Measurements from ENCODE around the gene PRSS2. TPM values are rescaled to one million over a fixed set of nuclear protein-coding genes. Genes with fewer than 3 reads are reported as not detected.
"Not testable (repeated sequence)": the region's sequence is repeated elsewhere in the genome, so short reads cannot be mapped to it uniquely, and the experiment has no call there.

The PRSS2 gene
- total and polyA plus RNA-seq, 12 donors = 0.93 to 8.2 (median 6.3) TPM; not detected in 4

- Histone ChIP-seq H3K27ac (no peak overlapping the region), H3K27me3 (no peaks in the 10 kb centered on the region), H3K4me3 (no peak overlapping the region), H3K9me3 (peaks cover 0 to 1% (median 0%) of the 10 kb centered on the region in 11 donors), H3K4me1 (peaks cover 0 to 21% (median 10%) of the 10 kb centered on the region in 9 donors), H3K36me3 (no peaks in the 10 kb centered on the region)
- ATAC-seq (no peak), DNase-seq (no peak)
- TF ChIP-seq, protein P1, sequence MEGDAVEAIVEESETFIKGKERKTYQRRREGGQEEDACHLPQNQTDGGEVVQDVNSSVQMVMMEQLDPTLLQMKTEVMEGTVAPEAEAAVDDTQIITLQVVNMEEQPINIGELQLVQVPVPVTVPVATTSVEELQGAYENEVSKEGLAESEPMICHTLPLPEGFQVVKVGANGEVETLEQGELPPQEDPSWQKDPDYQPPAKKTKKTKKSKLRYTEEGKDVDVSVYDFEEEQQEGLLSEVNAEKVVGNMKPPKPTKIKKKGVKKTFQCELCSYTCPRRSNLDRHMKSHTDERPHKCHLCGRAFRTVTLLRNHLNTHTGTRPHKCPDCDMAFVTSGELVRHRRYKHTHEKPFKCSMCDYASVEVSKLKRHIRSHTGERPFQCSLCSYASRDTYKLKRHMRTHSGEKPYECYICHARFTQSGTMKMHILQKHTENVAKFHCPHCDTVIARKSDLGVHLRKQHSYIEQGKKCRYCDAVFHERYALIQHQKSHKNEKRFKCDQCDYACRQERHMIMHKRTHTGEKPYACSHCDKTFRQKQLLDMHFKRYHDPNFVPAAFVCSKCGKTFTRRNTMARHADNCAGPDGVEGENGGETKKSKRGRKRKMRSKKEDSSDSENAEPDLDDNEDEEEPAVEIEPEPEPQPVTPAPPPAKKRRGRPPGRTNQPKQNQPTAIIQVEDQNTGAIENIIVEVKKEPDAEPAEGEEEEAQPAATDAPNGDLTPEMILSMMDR (IDR thresholded peaks at IDR 0.05) = no peak
- intact Hi-C loops (cut with DNase I) = no loop called here
- WGBS, 2 donors = 49 to 52% methylated on average over 2 of the region's 2 CpGs
Measured at GRCh38 chr7:142739923-142740492, 30.8 kb upstream of the PRSS2 start.

DNA sequence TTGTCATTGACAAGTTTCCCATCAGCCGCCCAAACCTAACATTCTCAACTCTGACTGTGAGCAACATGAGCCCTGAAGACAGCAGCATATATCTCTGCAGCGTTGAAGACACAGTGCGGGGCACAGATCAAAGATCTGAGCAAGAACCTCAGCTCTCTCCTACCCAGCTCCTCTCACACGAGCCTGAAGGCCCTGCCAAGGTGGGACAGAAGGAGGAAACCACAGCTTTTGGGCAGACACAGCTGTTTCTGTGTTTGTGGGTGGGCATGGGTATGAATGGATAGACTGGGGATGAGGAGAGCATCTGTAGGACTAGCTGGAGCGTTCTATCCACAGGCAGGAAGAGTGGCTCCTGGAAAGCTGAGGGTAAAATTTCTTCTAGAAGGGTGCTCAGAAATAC is 30.0 kb upstream of the PRSS2 start:
- intact Hi-C loops (cut with DNase I) = no loop called here
- no peaks in the 10 kb centered on the region for H3K27me3 ChIP-seq
- peak overlapping the region in 2 of 10 donors; percentile 6 to 16 for H3K27ac ChIP-seq
- no peaks in the 10 kb centered on the region for H3K9me3 ChIP-seq
- DNase-seq = no peak
- no peak overlapping the region for H3K4me3 ChIP-seq
- ATAC-seq = no peak
- TF ChIP-seq, protein P1 (IDR thresholded peaks at IDR 0.05) = no peak
- H3K4me1 ChIP-seq = peaks cover 0 to 21% (median 10%) of the 10 kb centered on the region in 9 donors
- H3K36me3 ChIP-seq = no peaks in the 10 kb centered on the region
- 77 to 81% methylated on average over 5 of the region's 5 CpGs for WGBS, 2 donors

DNA sequence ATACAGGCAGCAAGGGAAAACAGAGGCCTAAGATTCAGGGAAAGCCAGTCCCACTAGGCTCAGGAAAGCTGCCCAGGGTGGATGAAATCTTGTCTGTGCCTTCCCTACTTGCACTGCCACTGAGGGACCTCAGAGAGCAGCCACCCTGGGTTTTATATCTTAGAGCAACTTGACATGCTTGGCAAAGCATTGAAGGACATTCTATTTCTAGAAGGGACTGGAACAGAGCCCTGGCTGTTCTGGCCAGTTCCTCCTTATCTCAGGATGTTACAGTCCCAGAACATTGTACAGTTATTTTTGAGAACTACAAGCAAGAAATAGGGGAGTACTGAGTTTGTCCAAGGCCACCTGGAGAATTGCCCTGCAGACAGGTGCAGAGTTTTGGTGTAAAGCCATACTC is 28.8 kb upstream of the PRSS2 start:
- H3K9me3 ChIP-seq; H3K36me3 ChIP-seq; intact Hi-C loops (cut with DNase I); H3K27me3 ChIP-seq; H3K4me3 ChIP-seq: not testable (repeated sequence)
- Histone ChIP-seq H3K27ac (peak overlapping the region in 8 of 10 donors; percentile 6 to 78 (median 62)), H3K4me1 (peaks cover 0 to 21% (median 10%) of the 10 kb centered on the region in 9 donors)
- peak; percentile 75 to 99 (median 96) for ATAC-seq
- peak; percentile 19 to 44 for DNase-seq

DNA sequence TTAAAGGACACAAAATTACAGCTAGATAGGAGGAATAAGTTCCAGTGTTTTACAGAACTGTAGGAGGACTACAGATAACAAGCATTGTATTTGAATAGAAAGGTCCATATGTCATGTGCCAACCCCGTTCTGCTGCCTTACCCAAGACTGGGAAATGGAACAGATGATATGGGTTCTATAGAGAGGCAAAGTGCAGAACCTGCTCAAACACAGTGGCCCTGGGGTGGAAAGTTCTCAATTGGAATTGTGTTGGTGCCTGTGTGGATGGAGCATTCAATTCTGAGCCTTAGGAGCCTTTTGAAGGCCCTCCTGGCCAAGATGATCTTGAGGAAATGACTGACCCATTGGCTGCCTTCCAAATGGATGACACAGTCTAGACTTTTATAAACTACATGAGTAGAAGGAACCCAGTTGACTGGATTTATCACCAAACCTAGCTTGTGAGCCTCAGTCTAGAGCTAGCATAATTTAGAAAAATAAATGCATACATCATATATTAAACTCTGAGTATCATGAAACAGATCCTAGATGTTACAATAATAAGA is 25.6 kb upstream of the PRSS2 start:
- Histone ChIP-seq H3K4me3 (no peak overlapping the region), H3K27me3 (no peaks in the 10 kb centered on the region), H3K4me1 (peaks cover 0 to 21% (median 10%) of the 10 kb centered on the region in 9 donors), H3K27ac (no peak overlapping the region), H3K36me3 (no peaks in the 10 kb centered on the region), H3K9me3 (no peaks in the 10 kb centered on the region)
- ATAC-seq (no peak), DNase-seq (no peak)
- intact Hi-C loops (cut with DNase I) = no loop called here
- WGBS, 2 donors = 60 to 68% methylated on average over 1 of the region's 1 CpG
- TF ChIP-seq, protein P1 (IDR thresholded peaks at IDR 0.05) = no peak

- Histone ChIP-seq H3K27ac (no peak overlapping the region), H3K27me3 (no peaks in the 10 kb centered on the region), H3K4me3 (no peak overlapping the region), H3K9me3 (no peaks in the 10 kb centered on the region), H3K4me1 (peaks cover 0 to 18% (median 10%) of the 10 kb centered on the region in 9 donors), H3K36me3 (no peaks in the 10 kb centered on the region)
- WGBS, 2 donors = 68 to 72% methylated on average over 4 of the region's 4 CpGs
- TF ChIP-seq, protein P1 (IDR thresholded peaks at IDR 0.05) = no peak
- intact Hi-C loops (cut with DNase I) = no loop called here
- ATAC-seq (no peak), DNase-seq (no peak)
Measured at GRCh38 chr7:142745745-142746144, 25.0 kb upstream of the PRSS2 start.
